Tibial artery (tissue), 4 donors: ENCODE measurements around the gene PLEKHA5.

Source experiments
- DNase-seq, 2 donors: peaks; one replicate each; pipeline ENCODE4 v3.0.0-alpha.2; 2019
- H3K27ac ChIP-seq, 2 donors: fragments of 200-600 bp; sonication (generic) in 1 of 2; 1 replicate in 1 of 2; 2 replicates in 1 of 2; pipeline ENCODE4 v1.5.1; 2018 to 2019; ENCODE audit warnings: mild to moderate bottlenecking in 1 of 2
- H3K27me3 ChIP-seq, 2 donors: fragments of 200-600 bp; sonication (generic) in 1 of 2; one replicate each; pipeline versions ENCODE4 v1.5.1 to v1.6.0; 2016 to 2019
- H3K36me3 ChIP-seq, 3 donors: fragments of 200-600 bp; sonication (generic) in 2 of 3; one replicate each; pipeline ENCODE4 v1.5.1; 2016 to 2019; ENCODE audit warnings: mild to moderate bottlenecking in 2 of 3
- H3K4me1 ChIP-seq, 4 donors: fragments of 200-600 bp; sonication (generic) in 2 of 4; 1 replicate in 3 of 4; 2 replicates in 1 of 4; pipeline ENCODE4 v1.5.1; 2016 to 2019
- H3K4me3 ChIP-seq, 2 donors: fragments of 200-600 bp; sonication (generic) in 1 of 2; 1 replicate in 1 of 2; 2 replicates in 1 of 2; pipeline ENCODE4 v1.5.1; 2018 to 2019; ENCODE audit warnings: mild to moderate bottlenecking in 2 of 2
- H3K9me3 ChIP-seq, 3 donors: fragments of 200-600 bp; sonication (generic) in 1 of 3; one replicate each; pipeline ENCODE4 v1.5.1; 2016 to 2019
- CTCF ChIP-seq, 2 experiments: fragments of 200-600 bp in 1 of 2; fragments of 450-650 bp in 1 of 2; IDR thresholded peaks; one replicate each; pipeline ENCODE4 v1.5.1; 2017 to 2019; ENCODE audit warnings: antibody characterized with exemption in 2 of 2, mild to moderate bottlenecking in 1 of 2, moderate library complexity in 1 of 2
- intact Hi-C: fragments of 100-400 bp; cut with DNase I; formaldehyde crosslinking; loops from one replicate; pipeline ENCODE4 v1.15.0; 2023; ENCODE audit warnings: low total_unique reads

Gene PLEKHA5

DNA sequence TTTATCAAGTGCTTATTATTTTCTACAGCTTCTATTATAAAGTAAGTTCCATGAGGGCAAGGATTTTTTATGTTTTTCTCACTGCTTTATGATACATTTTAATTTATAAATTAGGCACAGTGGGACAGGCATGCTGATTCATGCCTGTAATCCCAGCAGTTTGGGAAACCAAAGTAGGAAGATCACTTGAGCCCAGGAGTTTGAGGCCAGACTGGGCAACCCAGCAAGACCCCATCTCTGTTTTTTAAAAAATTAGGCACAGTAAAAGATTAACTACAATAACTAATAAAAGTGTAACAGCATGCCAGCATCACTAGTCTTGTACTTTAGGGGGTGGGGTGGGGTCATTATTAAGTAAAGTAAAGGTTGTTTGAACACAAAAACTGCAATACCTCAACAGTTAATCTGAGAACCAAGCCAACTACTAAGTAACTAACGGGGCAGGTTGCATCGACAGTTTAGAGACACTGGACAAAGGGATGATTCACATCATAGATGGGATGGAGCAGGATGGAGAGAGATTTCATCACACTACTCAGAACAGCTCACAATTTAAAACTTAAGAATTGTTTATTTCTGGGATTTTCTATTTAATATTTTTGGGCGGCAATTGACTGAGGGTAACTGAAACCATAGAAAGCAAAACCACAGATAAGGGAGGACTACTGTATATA is 119.5 kb downstream of the PLEKHA5 start:
- Histone ChIP-seq H3K4me1 (peaks cover 0 to 11% (median 5%) of the 10 kb centered on the region in 4 donors), H3K9me3 (no peaks in the 10 kb centered on the region), H3K4me3 (no peak overlapping the region), H3K36me3 (no peaks in the 10 kb centered on the region), H3K27ac (no peak overlapping the region), H3K27me3 (no peaks in the 10 kb centered on the region)
- no peak for TF ChIP-seq CTCF (IDR thresholded peaks at IDR 0.05)
- DNase-seq: no peak
- intact Hi-C loops: no loop called here

- no peak for TF ChIP-seq CTCF (IDR thresholded peaks at IDR 0.05)
- no peaks in the 10 kb centered on the region for H3K36me3 ChIP-seq
- no peak for DNase-seq
- no peaks in the 10 kb centered on the region for H3K27me3 ChIP-seq
- H3K9me3 ChIP-seq: no peaks in the 10 kb centered on the region
- no peak overlapping the region for H3K4me3 ChIP-seq
- H3K27ac ChIP-seq: no peak overlapping the region
- intact Hi-C loops: no loop called here
- no peaks in the 10 kb centered on the region for H3K4me1 ChIP-seq
Measured at GRCh38 chr12:19251481-19252132, 122.1 kb downstream of the PLEKHA5 start.

DNA sequence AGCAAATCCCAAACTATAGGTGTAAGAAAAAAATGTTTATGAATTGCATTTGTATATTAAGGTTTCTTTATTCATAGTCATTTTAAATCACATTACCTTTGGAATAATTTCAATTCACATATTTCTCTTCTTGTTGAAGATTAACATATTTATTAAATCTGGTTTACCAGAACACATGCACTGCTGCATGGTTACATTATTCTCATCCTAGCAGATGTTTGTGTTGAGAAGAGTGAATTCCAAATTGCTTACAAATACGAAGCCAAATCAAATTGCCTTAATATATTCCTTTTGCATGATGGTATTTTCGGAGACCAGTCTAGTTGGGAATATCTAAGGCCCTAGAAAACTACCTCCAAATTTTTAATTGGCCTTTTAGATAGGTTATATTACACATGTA is 130.6 kb downstream of the PLEKHA5 start:
- Histone ChIP-seq H3K36me3 (no peaks in the 10 kb centered on the region), H3K9me3 (no peaks in the 10 kb centered on the region), H3K4me1 (no peaks in the 10 kb centered on the region), H3K27me3 (no peaks in the 10 kb centered on the region), H3K4me3 (no peak overlapping the region), H3K27ac (no peak overlapping the region)
- intact Hi-C loops: no loop called here
- no peak for TF ChIP-seq CTCF (IDR thresholded peaks at IDR 0.05)
- no peak for DNase-seq

DNA sequence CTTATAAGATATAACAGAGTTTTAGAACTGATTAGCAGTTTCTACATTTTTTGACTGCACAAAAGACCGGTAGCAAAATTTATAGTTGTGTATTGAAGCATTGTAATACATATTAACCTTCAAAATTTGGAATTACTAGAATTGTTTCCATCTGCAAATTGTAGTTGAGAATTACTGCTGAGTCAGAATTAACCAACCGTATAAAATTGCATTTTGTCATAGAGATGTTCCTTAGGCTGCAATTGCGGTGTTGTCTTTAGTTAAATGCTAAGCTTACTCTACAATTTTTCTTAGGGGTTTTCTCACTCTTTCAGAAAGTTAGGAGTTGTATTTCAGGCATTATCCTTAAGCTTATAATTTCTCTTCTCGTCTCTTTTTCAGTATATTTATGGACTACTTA is 132.2 kb downstream of the PLEKHA5 start:
- no peak overlapping the region for H3K4me3 ChIP-seq
- intact Hi-C loops: no loop called here
- TF ChIP-seq CTCF (IDR thresholded peaks at IDR 0.05): no peak

GRCh38 chr12:19263672-19264071 is 134.1 kb downstream of the PLEKHA5 start:
- no peak for TF ChIP-seq CTCF (IDR thresholded peaks at IDR 0.05)
- Histone ChIP-seq H3K27me3 (no peaks in the 10 kb centered on the region), H3K9me3 (no peaks in the 10 kb centered on the region), H3K4me3 (no peak overlapping the region), H3K4me1 (no peaks in the 10 kb centered on the region), H3K27ac (no peak overlapping the region), H3K36me3 (no peaks in the 10 kb centered on the region)
- no peak for DNase-seq
- intact Hi-C loops: no loop called here

More for the DNA sequence above, 132.2 kb downstream of the PLEKHA5 start:
- no peak for DNase-seq
- H3K4me1 ChIP-seq: no peaks in the 10 kb centered on the region
- H3K36me3 ChIP-seq: no peaks in the 10 kb centered on the region
- H3K9me3 ChIP-seq: no peaks in the 10 kb centered on the region
- H3K27me3 ChIP-seq: no peaks in the 10 kb centered on the region
- no peak overlapping the region for H3K27ac ChIP-seq
